B cell (primary cell): Measurements from ENCODE around the gene BARX1. TPM values are rescaled to one million over a fixed set of nuclear protein-coding genes. Genes with fewer than 3 reads are reported as not detected.
"Not testable (repeated sequence)": the region's sequence is repeated elsewhere in the genome, so short reads cannot be mapped to it uniquely, and the experiment has no call there.

Source experiments
- ATAC-seq: fragments of 200-7000 bp; cut with Tn5 transposase; one replicate; pipeline ENCODE4 v1.10.0; 2021; ENCODE audit warnings: low read depth, mild to moderate bottlenecking, moderate number of reproducible peaks, moderate library complexity
- CTCF ChIA-PET: fragments of 350-600 bp; sonication (Branson Sonifier 250); formaldehyde crosslinking; loops from one replicate; lab custom pipeline; 2021; ENCODE audit warnings: antibody characterized with exemption, inconsistent platforms; lab: Charles Lee
- POLR2A ChIA-PET: fragments of 350-600 bp; sonication (Branson Sonifier 250); formaldehyde crosslinking; loops from one replicate; lab custom pipeline; 2021; ENCODE audit warnings: antibody characterized with exemption; lab: Charles Lee
- DNase-seq: peaks from one replicate; pipeline ENCODE4 v3.0.0; 2013
- H2AFZ ChIP-seq: 2 replicates; pipeline ENCODE4 v1.6.1; 2012; ENCODE audit warnings: mild to moderate bottlenecking, low read depth, low read length; ENCODE audit not compliant: insufficient read depth, poor library complexity, severe bottlenecking
- H3K27ac ChIP-seq, 2 donors: 1 replicate in 1 of 2; 2 replicates in 1 of 2; pipeline ENCODE4 v1.5.1; 2012 to 2013; ENCODE audit warnings: low read length in 2 of 2, mild to moderate bottlenecking in 2 of 2, moderate library complexity in 1 of 2
- H3K27me3 ChIP-seq, 4 experiments: fragments of 200-600 bp in 1 of 4; sonication (generic) in 1 of 4; replicated peaks in 1 of 4; 1 replicate in 2 of 4; 2 replicates in 2 of 4; pipeline versions ENCODE4 v1.6.1 to v1.7.0; 2013 to 2016; ENCODE audit warnings: low read length in 3 of 4, mild to moderate bottlenecking in 2 of 4, mixed read lengths in 1 of 4, moderate library complexity in 1 of 4; ENCODE audit not compliant: insufficient read depth in 4 of 4, control insufficient read depth in 3 of 4; ENCODE audit errors: control extremely low read depth in 1 of 4
- H3K36me3 ChIP-seq, 2 experiments: replicated peaks in 1 of 2; 1 replicate in 1 of 2; 2 replicates in 1 of 2; pipeline versions ENCODE4 v1.6.1 to v1.7.1; 2013; ENCODE audit warnings: low read length in 1 of 2; ENCODE audit not compliant: insufficient read depth in 2 of 2, control insufficient read depth in 1 of 2; ENCODE audit errors: control extremely low read depth in 1 of 2, extremely low read depth in 1 of 2
- H3K4me1 ChIP-seq, 2 donors: fragments of 200-600 bp in 1 of 2; sonication (generic) in 1 of 2; 1 replicate in 1 of 2; 2 replicates in 1 of 2; pipeline versions ENCODE4 v1.5.1 to v1.6.1; 2013 to 2017; ENCODE audit warnings: low read length in 2 of 2; ENCODE audit not compliant: control insufficient read depth in 2 of 2, insufficient read depth in 2 of 2
- H3K4me2 ChIP-seq: replicated peaks from 2 replicates; pipeline ENCODE3; 2012; ENCODE audit warnings: mild to moderate bottlenecking, low read depth, low read length; ENCODE audit not compliant: poor library complexity, severe bottlenecking
- H3K4me3 ChIP-seq, 5 experiments: fragments of 200-600 bp in 1 of 5; sonication (generic) in 1 of 5; 1 replicate in 3 of 5; 2 replicates in 2 of 5; pipeline versions ENCODE4 v1.5.1 to v1.7.0; 2011 to 2016; ENCODE audit warnings: low read length in 4 of 5, mild to moderate bottlenecking in 4 of 5, low read depth in 2 of 5, control low read depth in 1 of 5, moderate library complexity in 1 of 5; ENCODE audit not compliant: insufficient read depth in 1 of 5; ENCODE audit errors: control extremely low read depth in 1 of 5, extremely low read depth in 1 of 5
- H3K79me2 ChIP-seq: fragments of 200-600 bp; sonication (generic); one replicate; pipeline ENCODE4 v1.6.0; 2016; ENCODE audit warnings: low read length; ENCODE audit not compliant: control insufficient read depth, insufficient read depth
- H3K9ac ChIP-seq: fragments of 200-600 bp; sonication (generic); 2 replicates; pipeline ENCODE4 v1.6.1; 2017; ENCODE audit warnings: mild to moderate bottlenecking, low read length, moderate library complexity
- H3K9me3 ChIP-seq, 3 donors: one replicate each; pipeline versions ENCODE4 v1.6.1 to v1.7.1; 2013; ENCODE audit warnings: low read length in 2 of 3; ENCODE audit not compliant: control insufficient read depth in 2 of 3, insufficient read depth in 1 of 3; ENCODE audit errors: control extremely low read depth in 1 of 3
- H4K20me1 ChIP-seq: 2 replicates; pipeline ENCODE4 v1.6.0; 2012; ENCODE audit warnings: mild to moderate bottlenecking, low read length; ENCODE audit not compliant: insufficient read depth, control insufficient read depth, poor library complexity, severe bottlenecking
- H3K27ac Mint-ChIP-seq: one replicate; pipeline ENCODE4 v1.8.0; 2021; ENCODE audit warnings: mixed read lengths
- H3K27me3 Mint-ChIP-seq: one replicate; pipeline ENCODE4 v1.8.0; 2021; ENCODE audit warnings: mixed read lengths
- H3K4me1 Mint-ChIP-seq: one replicate; pipeline ENCODE4 v1.8.0; 2021; ENCODE audit warnings: mixed read lengths
- H3K4me3 Mint-ChIP-seq: one replicate; pipeline ENCODE4 v1.8.0; 2021; ENCODE audit warnings: mixed read lengths
- H3K9me3 Mint-ChIP-seq: one replicate; pipeline ENCODE4 v1.8.0; 2022; ENCODE audit warnings: mixed read lengths; ENCODE audit not compliant: insufficient read depth
- CTCF ChIP-seq: fragments of 200-600 bp; IDR thresholded peaks from one replicate; pipeline ENCODE4 v1.8.0; 2022; ENCODE audit warnings: antibody characterized with exemption, mild to moderate bottlenecking
- EZH2 ChIP-seq: IDR thresholded peaks from 2 replicates; pipeline ENCODE4 v1.6.1; 2012; ENCODE audit warnings: borderline replicate concordance, low read depth, mild to moderate bottlenecking, moderate library complexity, low read length; ENCODE audit not compliant: insufficient read depth, poor library complexity, severe bottlenecking
- WGBS: methylation state at CpG from one replicate; pipeline ENCODE4 v1.1.5; 2013; ENCODE audit warnings: missing lambda C conversion rate; ENCODE audit not compliant: insufficient coverage; 5-methylcytosine and 5-hydroxymethylcytosine counted together
- intact Hi-C: fragments of 100-400 bp; cut with micrococcal nuclease; formaldehyde crosslinking; loops from one replicate; pipeline ENCODE4 v1.10.0; 2022
- polyA plus RNA-seq: library from polyadenylated mRNA; depleted of rRNA; stranded (reverse); fragments of >200 nt; gene quantifications from 2 replicates; pipeline ENCODE4 v1.2.3, GENCODE V29; 2012
- total RNA-seq, 2 donors: library from RNA; stranded (reverse); fragments of 120-200 nt in 1 of 2; gene quantifications; 1 replicate in 1 of 2; 2 replicates in 1 of 2; pipeline versions ENCODE4 v1.2.3 to v1.2.4, GENCODE V29; 2013 to 2022

The BARX1 gene
- total and polyA plus RNA-seq, 2 donors (not counting 1 experiment from before 2014, with no cell fraction given) = not detected

- Histone ChIP-seq H3K9ac (no peak overlapping the region), H3K4me3 (no peak overlapping the region), H3K79me2 (no peaks in the 10 kb centered on the region), H3K27me3 (peaks cover 0 to 4% (median 0%) of the 10 kb centered on the region in 4 experiments), H2AFZ (no peak overlapping the region), H3K36me3 (no peaks in the 10 kb centered on the region), H3K9me3 (peaks cover 0 to 13% (median 0%) of the 10 kb centered on the region in 3 donors), H4K20me1 (no peaks in the 10 kb centered on the region), H3K27ac (no peak overlapping the region), H3K4me2 (no peak overlapping the region), H3K4me1 (no peaks in the 10 kb centered on the region)
- H3K9me3 Mint-ChIP-seq = peaks cover 11% of the 10 kb centered on the region
- ChIA-PET CTCF (no interaction called here), POLR2A (no interaction called here)
- WGBS = 88% methylated on average over 6 of the region's 7 CpGs
- intact Hi-C loops = no loop called here
- no peak overlapping the region for H3K27ac Mint-ChIP-seq
- peaks cover 43% of the 10 kb centered on the region for H3K27me3 Mint-ChIP-seq
- ATAC-seq = no peak
- no peak for DNase-seq
- no peak for TF ChIP-seq CTCF
- no peak for TF ChIP-seq EZH2
- H3K4me3 Mint-ChIP-seq = no peak overlapping the region
- H3K4me1 Mint-ChIP-seq = no peaks in the 10 kb centered on the region
Measured at GRCh38 chr9:93975262-93975661, 20.1 kb upstream of the BARX1 start.

- Mint-ChIP-seq H3K4me3 (no peak overlapping the region), H3K27ac (no peak overlapping the region), H3K4me1 (no peaks in the 10 kb centered on the region), H3K9me3 (peaks cover 11% of the 10 kb centered on the region), H3K27me3 (peaks cover 37% of the 10 kb centered on the region)
- ChIA-PET CTCF (no interaction called here), POLR2A (no interaction called here)
- Histone ChIP-seq H3K4me1 (no peaks in the 10 kb centered on the region), H3K27me3 (peaks cover 0 to 3% (median 0%) of the 10 kb centered on the region in 4 experiments), H3K9me3 (peaks cover 0 to 13% (median 0%) of the 10 kb centered on the region in 3 donors), H3K79me2 (no peaks in the 10 kb centered on the region), H3K27ac (no peak overlapping the region), H3K4me2 (no peak overlapping the region), H3K9ac (no peak overlapping the region), H2AFZ (no peak overlapping the region), H4K20me1 (no peaks in the 10 kb centered on the region), H3K4me3 (no peak overlapping the region), H3K36me3 (no peaks in the 10 kb centered on the region)
- intact Hi-C loops = no loop called here
- ATAC-seq = no peak
- no peak for DNase-seq
- TF ChIP-seq EZH2 (no peak), CTCF (no peak)
- no CpG with 5 or more reads among the region's 3 CpGs for WGBS
Measured at GRCh38 chr9:93974151-93974550, 19.0 kb upstream of the BARX1 start.

- CTCF ChIA-PET, H3K79me2 ChIP-seq, H3K9ac ChIP-seq, H3K4me3 Mint-ChIP-seq, H3K27ac Mint-ChIP-seq, H3K27me3 ChIP-seq, H3K36me3 ChIP-seq, H3K4me3 ChIP-seq, H3K4me1 ChIP-seq, H3K27ac ChIP-seq, H2AFZ ChIP-seq, POLR2A ChIA-PET, DNase-seq, ATAC-seq, H3K4me1 Mint-ChIP-seq, H3K4me2 ChIP-seq, H4K20me1 ChIP-seq, intact Hi-C loops: not testable (repeated sequence)
- H3K27me3 Mint-ChIP-seq = peaks cover 29% of the 10 kb centered on the region
- 83% methylated on average over 1 of the region's 3 CpGs for WGBS
- peaks cover 11% of the 10 kb centered on the region for H3K9me3 Mint-ChIP-seq
- peaks cover 0 to 16% (median 0%) of the 10 kb centered on the region in 3 donors for H3K9me3 ChIP-seq
Measured at GRCh38 chr9:93972655-93973054, 17.5 kb upstream of the BARX1 start.
